Right ventricle myocardium superior (tissue), 1 donor: Measurements from ENCODE around the gene OTOL1. TPM values are rescaled to one million over a fixed set of nuclear protein-coding genes. Genes with fewer than 3 reads are reported as not detected.

ENCODE experiments used
- ATAC-seq: fragments of 200-7000 bp; cut with Tn5 transposase; one replicate; pipeline ENCODE4 v1.9.1; 2020; ENCODE audit warnings: mild to moderate bottlenecking; ENCODE audit not compliant: poor library complexity
- DNase-seq: peaks from one replicate; pipeline ENCODE4 v3.0.0-alpha.2; 2020
- intact Hi-C: fragments of 100-400 bp; cut with DNase I; formaldehyde crosslinking; loops from one replicate; pipeline ENCODE4 v1.11.2; 2022
- total RNA-seq: library from RNA; stranded (reverse); fragmentation: NEBNext Ultra II Directional; extraction: Animal tissue kit (Norgen Biotek cat#: 25700); gene quantifications from one replicate; pipeline ENCODE4 v1.2.1, GENCODE V29; 2021
- donor health status: DM: no; HTN: yes; CAD: no; lungs with severe emphysema.

Gene OTOL1
- total RNA-seq, 1 donor from 2014 or later: not detected

GRCh38 chr3:161523916-161524315 is 27.3 kb downstream of the OTOL1 start:
- intact Hi-C loops: no loop called here

GRCh38 chr3:161531930-161532329 is 35.3 kb downstream of the OTOL1 start:
- intact Hi-C loops: no loop called here
- no peak for ATAC-seq
- DNase-seq: no peak

More at GRCh38 chr3:161523916-161524315, 27.3 kb downstream of the OTOL1 start:
- no peak for ATAC-seq
- no peak for DNase-seq

GRCh38 chr3:161540594-161540993 is 44.0 kb downstream of the OTOL1 start:
- DNase-seq (no peak), ATAC-seq (no peak)
- intact Hi-C loops: no loop called here

GRCh38 chr3:161545824-161546223 is 49.2 kb downstream of the OTOL1 start:
- no peak for DNase-seq
- no peak for ATAC-seq
- intact Hi-C loops: no loop called here

- ATAC-seq: no peak
- no peak for DNase-seq
- intact Hi-C loops: no loop called here
Measured at GRCh38 chr3:161548301-161548700, 51.7 kb downstream of the OTOL1 start.

GRCh38 chr3:161549261-161549660 is 52.7 kb downstream of the OTOL1 start:
- no peak for ATAC-seq
- intact Hi-C loops: no loop called here
- no peak for DNase-seq

- no peak for ATAC-seq
- intact Hi-C loops: no loop called here
- no peak for DNase-seq
Measured at GRCh38 chr3:161550491-161551195, 54.0 kb downstream of the OTOL1 start.

- no peak for DNase-seq
- no peak for ATAC-seq
- intact Hi-C loops: no loop called here
Measured at GRCh38 chr3:161551697-161552096, 55.1 kb downstream of the OTOL1 start.

GRCh38 chr3:161552984-161553560 is 56.5 kb downstream of the OTOL1 start:
- intact Hi-C loops: no loop called here
- ATAC-seq (no peak), DNase-seq (no peak)

Other genes starting within 250 kb of the OTOL1 start
- gene SPTSSB, start 125.3 kb upstream of the OTOL1 start, total RNA-seq: not detected